Breast epithelium (tissue), 3 donors: ENCODE data around the gene PSEN2.

Experiments
- CTCF ChIP-seq, 3 donors: fragments of 450-650 bp; IDR thresholded peaks; one replicate each; pipeline ENCODE4 v1.5.1; 2016 to 2017; ENCODE audit warnings: antibody characterized with exemption in 3 of 3, mild to moderate bottlenecking in 3 of 3, moderate library complexity in 3 of 3
- POLR2A ChIP-seq: fragments of 450-650 bp; IDR thresholded peaks from one replicate; pipeline ENCODE4 v1.6.1; 2016; ENCODE audit warnings: antibody characterized with exemption, mild to moderate bottlenecking, moderate library complexity
- POLR2AphosphoS5 ChIP-seq, 3 donors: sonication (generic); formaldehyde crosslinking; IDR thresholded peaks; one replicate each; pipeline ENCODE4 v1.6.1; 2017; ENCODE audit warnings: antibody characterized with exemption in 3 of 3

- TF ChIP-seq POLR2AphosphoS5 (IDR thresholded peaks at IDR 0.05): no peak
- TF ChIP-seq CTCF (IDR thresholded peaks at IDR 0.05): no peak
- TF ChIP-seq POLR2A: no peak
Measured at GRCh38 chr1:226825746-226826100, 44.7 kb upstream of the PSEN2 start.
